ENCODE results near the gene CAPN15.

DNA sequence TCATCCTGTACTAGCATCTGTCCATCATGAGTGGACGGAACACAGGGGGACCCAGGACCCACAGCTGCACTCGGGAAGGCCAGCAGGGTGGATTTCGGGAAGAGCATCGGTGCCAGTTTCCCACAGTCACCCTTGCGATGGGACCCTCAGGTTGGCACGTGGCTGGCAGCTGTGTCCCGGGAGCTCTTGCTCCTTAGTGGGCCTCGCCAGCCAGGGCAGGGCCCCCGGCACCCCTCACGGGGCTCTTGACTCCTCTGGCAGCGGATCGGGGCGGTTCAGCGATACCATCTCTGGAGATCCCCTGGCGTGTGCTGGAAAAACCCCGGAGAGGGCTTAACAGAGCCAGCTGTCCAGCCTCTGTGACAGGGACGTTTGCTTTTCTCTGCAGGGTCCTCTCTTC lies 9.2 kb downstream of the CAPN15 start:
- TF ChIP-seq, protein P1, sequence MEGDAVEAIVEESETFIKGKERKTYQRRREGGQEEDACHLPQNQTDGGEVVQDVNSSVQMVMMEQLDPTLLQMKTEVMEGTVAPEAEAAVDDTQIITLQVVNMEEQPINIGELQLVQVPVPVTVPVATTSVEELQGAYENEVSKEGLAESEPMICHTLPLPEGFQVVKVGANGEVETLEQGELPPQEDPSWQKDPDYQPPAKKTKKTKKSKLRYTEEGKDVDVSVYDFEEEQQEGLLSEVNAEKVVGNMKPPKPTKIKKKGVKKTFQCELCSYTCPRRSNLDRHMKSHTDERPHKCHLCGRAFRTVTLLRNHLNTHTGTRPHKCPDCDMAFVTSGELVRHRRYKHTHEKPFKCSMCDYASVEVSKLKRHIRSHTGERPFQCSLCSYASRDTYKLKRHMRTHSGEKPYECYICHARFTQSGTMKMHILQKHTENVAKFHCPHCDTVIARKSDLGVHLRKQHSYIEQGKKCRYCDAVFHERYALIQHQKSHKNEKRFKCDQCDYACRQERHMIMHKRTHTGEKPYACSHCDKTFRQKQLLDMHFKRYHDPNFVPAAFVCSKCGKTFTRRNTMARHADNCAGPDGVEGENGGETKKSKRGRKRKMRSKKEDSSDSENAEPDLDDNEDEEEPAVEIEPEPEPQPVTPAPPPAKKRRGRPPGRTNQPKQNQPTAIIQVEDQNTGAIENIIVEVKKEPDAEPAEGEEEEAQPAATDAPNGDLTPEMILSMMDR (conservative IDR thresholded peaks at IDR 0.05 in 1 of 2, IDR thresholded peaks at IDR 0.05 in 1 of 2; ENCODE audit: extremely low read depth in 1 of 2, insufficient read depth in 1 of 2, low read depth in 1 of 2, low read length in 2 of 2) = no peak
- no peak for TF ChIP-seq EZH2 (IDR thresholded peaks at IDR 0.05; ENCODE audit: borderline replicate concordance, low read length)
